HEK293T (cell line): ENCODE data around the gene KLHL15.

Experiments used
- CTCF ChIA-PET: fragments of 350-600 bp; formaldehyde crosslinking; extraction: SDS; loops from one replicate; lab custom pipeline; 2021; ENCODE audit warnings: antibody characterized with exemption, inconsistent platforms; lab: Yijun Ruan, JAX
- POLR2A ChIA-PET: fragments of 350-600 bp; formaldehyde crosslinking; extraction: SDS; loops from one replicate; lab custom pipeline; 2020; ENCODE audit warnings: antibody characterized with exemption, inconsistent platforms; lab: Yijun Ruan, JAX
- DNase-seq: peaks from one replicate; pipeline ENCODE4 v3.0.0; 2012; ENCODE audit warnings: mixed read lengths; ENCODE audit errors: extremely low spot score
- ARNT ChIP-seq: fragments of 450-650 bp; IDR thresholded peaks from 2 replicates; pipeline ENCODE4 v1.6.1; 2017; ENCODE audit warnings: mild to moderate bottlenecking
- BHLHE40 ChIP-seq: fragments of 450-650 bp; IDR thresholded peaks from 2 replicates; pipeline ENCODE4 v1.6.1; 2016; ENCODE audit warnings: mild to moderate bottlenecking, moderate library complexity, borderline replicate concordance
- CTBP1 ChIP-seq: fragments of 450-650 bp; IDR thresholded peaks from 2 replicates; pipeline ENCODE4 v1.6.1; 2016; ENCODE audit warnings: borderline replicate concordance
- ELF4 ChIP-seq: fragments of 450-650 bp; IDR thresholded peaks from 2 replicates; pipeline ENCODE4 v1.6.1; 2017; ENCODE audit warnings: antibody characterized with exemption
- FOXA1 ChIP-seq: fragments of 450-650 bp; IDR thresholded peaks from 2 replicates; pipeline ENCODE4 v1.6.1; 2016; ENCODE audit warnings: mild to moderate bottlenecking
- FOXK2 ChIP-seq: fragments of 450-650 bp; IDR thresholded peaks from 2 replicates; pipeline ENCODE4 v1.6.1; 2016; ENCODE audit warnings: mild to moderate bottlenecking
- FOXM1 ChIP-seq: fragments of 450-650 bp; IDR thresholded peaks from 2 replicates; pipeline ENCODE4 v1.6.1; 2017; ENCODE audit warnings: mild to moderate bottlenecking, borderline replicate concordance
- HDGF ChIP-seq: fragments of 450-650 bp; IDR thresholded peaks from 2 replicates; pipeline ENCODE4 v1.6.1; 2017; ENCODE audit warnings: antibody characterized with exemption, borderline replicate concordance
- L3MBTL2 ChIP-seq: fragments of 450-650 bp; conservative IDR thresholded peaks from 2 replicates; pipeline ENCODE4 v1.6.1; 2016; ENCODE audit warnings: mild to moderate bottlenecking
- LEF1 ChIP-seq: fragments of 450-650 bp; IDR thresholded peaks from 2 replicates; pipeline ENCODE4 v1.6.1; 2017; ENCODE audit warnings: mild to moderate bottlenecking, borderline replicate concordance
- NFRKB ChIP-seq: fragments of 450-650 bp; IDR thresholded peaks from 2 replicates; pipeline ENCODE4 v1.6.1; 2016; ENCODE audit warnings: mild to moderate bottlenecking, moderate library complexity
- PKNOX1 ChIP-seq: fragments of 450-650 bp; IDR thresholded peaks from 2 replicates; pipeline ENCODE4 v1.6.1; 2016
- SP1 ChIP-seq: fragments of 450-650 bp; IDR thresholded peaks from 2 replicates; pipeline ENCODE4 v1.6.1; 2017
- SUZ12 ChIP-seq: fragments of 450-650 bp; IDR thresholded peaks from 2 replicates; pipeline ENCODE4 v1.6.1; 2016; ENCODE audit warnings: mild to moderate bottlenecking
- TARDBP ChIP-seq: fragments of 450-650 bp; IDR thresholded peaks from 2 replicates; pipeline ENCODE4 v1.6.1; 2016
- ZNF384 ChIP-seq: fragments of 450-650 bp; IDR thresholded peaks from 2 replicates; pipeline ENCODE4 v1.6.1; 2016

KLHL15 gene

GRCh38 chrX:24019448-24019847 lies 7.5 kb downstream of the KLHL15 start:
- TF ChIP-seq CTBP1 (no peak), HDGF (no peak), LEF1 (no peak), L3MBTL2 (no peak), TARDBP (no peak), NFRKB (no peak), FOXA1 (no peak), SP1 (no peak), FOXK2 (no peak), BHLHE40 (no peak), FOXM1 (no peak), ARNT (no peak), SUZ12 (no peak), ELF4 (no peak)
- ChIA-PET CTCF (no interaction called here), POLR2A (no interaction called here)
- no peak for DNase-seq

GRCh38 chrX:24018809-24019208 lies 8.2 kb downstream of the KLHL15 start:
- DNase-seq: no peak
- ChIA-PET CTCF (no interaction called here), POLR2A (interaction anchor here (1.8 kb wide), 1 partner anchor 36 kb away, joined by 5 read pairs; the partner anchor contains the start of gene EIF2S3)
- no peak for TF ChIP-seq HDGF
- no peak for TF ChIP-seq ARNT
- TF ChIP-seq FOXA1: no peak
- no peak for TF ChIP-seq BHLHE40
- no peak for TF ChIP-seq PKNOX1
- no peak for TF ChIP-seq SP1
- TF ChIP-seq L3MBTL2: no peak
- TF ChIP-seq SUZ12: no peak
- TF ChIP-seq ELF4: no peak
- no peak for TF ChIP-seq ZNF384
- no peak for TF ChIP-seq FOXK2
- no peak for TF ChIP-seq NFRKB
- no peak for TF ChIP-seq CTBP1
- TF ChIP-seq TARDBP: no peak
- no peak for TF ChIP-seq LEF1
- TF ChIP-seq FOXM1: no peak

- POLR2A ChIA-PET: interaction anchor here (0.9 to 1.8 kb wide), 3 partner anchors 9 to 37 kb away, joined by 3 to 6 read pairs (median 5); partner anchors contain the start of genes EIF2S3 and KLHL15
- TF ChIP-seq SP1: no peak
- no peak for TF ChIP-seq FOXM1
- TF ChIP-seq CTBP1: no peak
- TF ChIP-seq L3MBTL2: no peak
- no peak for TF ChIP-seq FOXK2
- no peak for TF ChIP-seq ELF4
- no peak for TF ChIP-seq HDGF
- no peak for TF ChIP-seq PKNOX1
- CTCF ChIA-PET: no interaction called here
- DNase-seq: no peak
Observed at GRCh38 chrX:24017674-24018073, 9.3 kb downstream of the KLHL15 start.

GRCh38 chrX:24014388-24015018 lies 12.5 kb downstream of the KLHL15 start:
- TF ChIP-seq ZNF384 (no peak), FOXM1 (no peak), SUZ12 (no peak), LEF1 (no peak), NFRKB (no peak), BHLHE40 (no peak), ELF4 (no peak), ARNT (no peak), L3MBTL2 (no peak), SP1 (no peak), PKNOX1 (no peak), FOXA1 (no peak), CTBP1 (no peak), HDGF (no peak), FOXK2 (no peak), TARDBP (no peak)
- POLR2A ChIA-PET: interaction anchor here (2.4 kb wide), 1 partner anchor 12 kb away, joined by 6 read pairs; the partner anchor contains the start of gene KLHL15
- CTCF ChIA-PET: no interaction called here
- no peak for DNase-seq

- ChIA-PET POLR2A (interaction anchor here (2.4 kb wide), 1 partner anchor 14 kb away, joined by 6 read pairs; the partner anchor contains the start of gene KLHL15), CTCF (interaction anchor here (1.1 to 1.3 kb wide), 2 partner anchors 13 to 42 kb away, joined by 3 read pairs; no protein-coding TSS in a partner anchor)
- DNase-seq: no peak
- TF ChIP-seq PKNOX1: no peak
- TF ChIP-seq SP1: no peak
- no peak for TF ChIP-seq FOXM1
- TF ChIP-seq FOXK2: no peak
- no peak for TF ChIP-seq ZNF384
- no peak for TF ChIP-seq SUZ12
- TF ChIP-seq TARDBP: no peak
- TF ChIP-seq ELF4: no peak
- TF ChIP-seq LEF1: no peak
- TF ChIP-seq CTBP1: no peak
- no peak for TF ChIP-seq BHLHE40
- TF ChIP-seq NFRKB: no peak
- TF ChIP-seq ARNT: no peak
- no peak for TF ChIP-seq HDGF
- TF ChIP-seq L3MBTL2: no peak
- TF ChIP-seq FOXA1: no peak
Observed at GRCh38 chrX:24012266-24012665, 14.7 kb downstream of the KLHL15 start.
